SK-N-MC (cell line): ENCODE data around the gene MRPL20.

Experiments
- EZH2 ChIP-seq: fragments of 200-600 bp; sonication (generic); IDR thresholded peaks from one replicate; pipeline ENCODE4 v1.6.1; 2017; ENCODE audit warnings: antibody characterized with exemption
- FOXP2 ChIP-seq: optimal IDR thresholded peaks from 2 replicates; pipeline ENCODE3; 2011; ENCODE audit warnings: mild to moderate bottlenecking, moderate library complexity; ENCODE audit not compliant: insufficient read depth; ENCODE audit errors: extremely low read length, control extremely low read depth
- POLR2AphosphoS5 ChIP-seq: IDR thresholded peaks from 2 replicates; pipeline ENCODE4 v1.6.1; 2012; ENCODE audit warnings: mild to moderate bottlenecking, low read depth, low read length, borderline replicate concordance

DNA sequence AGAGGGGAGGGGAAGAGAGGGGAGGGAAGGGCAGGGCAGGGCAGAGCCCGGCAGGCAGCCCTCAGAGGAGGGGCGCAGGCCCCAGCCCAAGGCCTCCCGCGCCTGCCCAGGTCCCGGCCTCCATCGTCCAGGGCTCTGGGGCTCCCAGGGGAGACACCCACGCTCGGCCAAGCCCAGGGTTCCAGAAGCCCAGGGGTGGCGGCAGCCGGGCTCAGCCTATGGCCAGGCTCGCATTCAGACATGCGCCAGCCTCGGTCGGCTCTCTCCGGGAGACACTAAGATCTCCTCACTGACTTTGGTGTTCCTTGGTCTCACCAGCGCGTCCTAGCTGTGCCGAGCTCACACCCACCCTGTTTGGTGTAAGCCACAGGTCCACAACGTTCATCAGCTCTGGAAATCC is 21.1 kb upstream of the MRPL20 start:
- TF ChIP-seq EZH2, result no peak
- TF ChIP-seq POLR2AphosphoS5, result no peak
- TF ChIP-seq FOXP2, result no peak
